GM12878 (cell line): ENCODE measurements around the gene PRLH. TPM values are rescaled to one million over a fixed set of nuclear protein-coding genes. Genes with fewer than 3 reads are reported as not detected.

Experiments used
- ATAC-seq: fragments of 200-7000 bp; cut with Tn5 transposase; 3 replicates; pipeline ENCODE4 v1.9.1; 2020; ENCODE audit warnings: mild to moderate bottlenecking, moderate library complexity
- BruUV-seq: library from RNA; stranded (reverse); fragments of 400-500 nt; replicated peaks from 2 replicates; lab custom pipeline; 2021; lab: Mats Ljungman, UMichigan
- CTCF ChIA-PET: fragments of 300-600 bp; sonication (Branson Sonifier 250); formaldehyde crosslinking; extraction: SDS; loops from one replicate; lab custom pipeline; 2021; ENCODE audit warnings: inconsistent platforms; lab: Yijun Ruan, JAX
- POLR2A ChIA-PET: fragments of 350-600 bp; formaldehyde crosslinking; extraction: SDS; loops from one replicate; lab custom pipeline; 2021; ENCODE audit warnings: inconsistent platforms; lab: Charles Lee
- RAD21 ChIA-PET: fragments of 300-600 bp; sonication (Branson Sonifier 250); formaldehyde crosslinking; loops from one replicate; lab custom pipeline; 2023; ENCODE audit warnings: antibody characterized with exemption; ENCODE audit not compliant: unreplicated experiment; lab: Charles Lee
- SMC1A ChIA-PET: fragments of 300-600 bp; sonication (Branson Sonifier 250); formaldehyde crosslinking; loops from one replicate; lab custom pipeline; 2023; ENCODE audit not compliant: unreplicated experiment, uncharacterized antibody; lab: Charles Lee
- DNase-seq: peaks from one replicate; pipeline ENCODE4 v3.0.0-alpha.2; 2011; ENCODE audit warnings: low read depth, low spot score
- FAIRE-seq: peaks from 3 replicates; lab custom pipeline; 2011; peaks lifted over from hg19 to GRCh38; lab: Jason Lieb, UNC
- H2AFZ ChIP-seq: 2 replicates; pipeline ENCODE4 v1.6.0; 2011; ENCODE audit warnings: low read depth, low read length, control low read depth; ENCODE audit not compliant: control insufficient read depth
- H3K27ac ChIP-seq: 2 replicates; pipeline ENCODE4 v1.5.1; 2011; ENCODE audit warnings: control low read depth; ENCODE audit not compliant: control insufficient read depth, insufficient read depth
- H3K27me3 ChIP-seq, 2 experiments: replicated peaks in 1 of 2; 2 replicates each; pipeline versions ENCODE4 v1.6.0 to v1.6.1; 2011; ENCODE audit warnings: low read length in 1 of 2; ENCODE audit not compliant: control insufficient read depth in 2 of 2, insufficient read depth in 2 of 2
- H3K36me3 ChIP-seq, 2 experiments: 2 replicates each; pipeline ENCODE4 v1.5.1; 2011; ENCODE audit warnings: low read length in 1 of 2; ENCODE audit not compliant: control insufficient read depth in 2 of 2, insufficient read depth in 2 of 2
- H3K4me1 ChIP-seq: 2 replicates; pipeline ENCODE4 v1.6.1; 2011; ENCODE audit warnings: mild to moderate bottlenecking, low read length, moderate library complexity, mixed read lengths; ENCODE audit not compliant: control insufficient read depth, insufficient read depth
- H3K4me2 ChIP-seq: 2 replicates; pipeline ENCODE4 v1.6.0; 2011; ENCODE audit warnings: control low read depth; ENCODE audit not compliant: control insufficient read depth, insufficient read depth
- H3K4me3 ChIP-seq: fragments of 200-600 bp; sonication (generic); 2 replicates; pipeline ENCODE4 v1.5.1; 2016
- H3K79me2 ChIP-seq: 2 replicates; pipeline ENCODE4 v1.6.0; 2011; ENCODE audit warnings: low read length; ENCODE audit not compliant: control insufficient read depth, insufficient read depth
- H3K9ac ChIP-seq: 2 replicates; pipeline ENCODE4 v1.8.0; 2011; ENCODE audit warnings: low read length, control low read depth, mixed read lengths; ENCODE audit not compliant: control insufficient read depth, insufficient read depth
- H3K9me3 ChIP-seq: replicated peaks from 3 replicates; pipeline ENCODE4 v1.5.1; 2011; ENCODE audit warnings: mild to moderate bottlenecking, low read length; ENCODE audit not compliant: control insufficient read depth, insufficient read depth
- H4K20me1 ChIP-seq: 2 replicates; pipeline ENCODE4 v1.6.0; 2011; ENCODE audit not compliant: control insufficient read depth, insufficient read depth
- CTCF ChIP-seq, 3 experiments: IDR thresholded peaks in 2 of 3; conservative IDR thresholded peaks in 1 of 3; 2 replicates each; pipeline ENCODE4 v1.5.1; 2011; ENCODE audit warnings: low read depth in 3 of 3, low read length in 3 of 3, mild to moderate bottlenecking in 3 of 3, control low read depth in 2 of 3, moderate library complexity in 2 of 3, inconsistent platforms in 1 of 3, mixed read lengths in 1 of 3; ENCODE audit not compliant: control insufficient read depth in 2 of 3, insufficient read depth in 1 of 3; ENCODE audit errors: extremely low read depth in 1 of 3
- EZH2 ChIP-seq: IDR thresholded peaks from 2 replicates; pipeline ENCODE4 v1.6.1; 2012; ENCODE audit warnings: low read depth, mild to moderate bottlenecking, control low read depth, inconsistent platforms, low read length, borderline replicate concordance; ENCODE audit not compliant: control insufficient read depth
- KAT2A ChIP-seq: conservative IDR thresholded peaks from 2 replicates; pipeline ENCODE4 v1.6.1; 2011; ENCODE audit warnings: low read depth, low read length; ENCODE audit not compliant: control insufficient read depth
- KDM1A ChIP-seq: fragments of 200-600 bp; sonication (generic); IDR thresholded peaks from 2 replicates; pipeline ENCODE4 v1.6.1; 2016; ENCODE audit warnings: borderline replicate concordance
- MYC ChIP-seq: IDR thresholded peaks from 2 replicates; pipeline ENCODE4 v1.6.1; 2011; ENCODE audit warnings: mild to moderate bottlenecking, low read length, moderate library complexity, inconsistent platforms; ENCODE audit not compliant: insufficient read depth, insufficient replicate concordance, insufficient read length, severe bottlenecking
- PAX8 ChIP-seq: fragments of 450-650 bp; IDR thresholded peaks from 2 replicates; pipeline ENCODE4 v1.6.1; 2017; ENCODE audit warnings: mild to moderate bottlenecking, moderate library complexity
- RAD21 ChIP-seq: IDR thresholded peaks from 2 replicates; pipeline ENCODE4 v1.6.1; 2011; ENCODE audit warnings: mild to moderate bottlenecking, low read depth, low read length, moderate library complexity; ENCODE audit not compliant: insufficient read depth
- SP1 ChIP-seq: IDR thresholded peaks from one replicate; pipeline ENCODE4 v1.6.1; 2011; ENCODE audit warnings: low read depth, low read length
- ZBTB33 ChIP-seq: fragments of 450-650 bp; IDR thresholded peaks from 2 replicates; pipeline ENCODE4 v1.6.1; 2017; ENCODE audit warnings: mild to moderate bottlenecking
- WGBS: methylation state at CpG from one replicate; pipeline ENCODE4 v1.1.6; 2016; ENCODE audit warnings: low lambda C conversion rate; ENCODE audit not compliant: insufficient replicate concordance, insufficient coverage; ENCODE audit errors: missing lambda C conversion rate; 5-methylcytosine and 5-hydroxymethylcytosine counted together
- in situ Hi-C: fragments of 300-500 bp; cut with MboI; formaldehyde crosslinking; loops from 9 replicates; pipeline ENCODE4 v1.14.3; 2018; ENCODE audit warnings: mixed read lengths
- intact Hi-C: fragments of 100-400 bp; cut with micrococcal nuclease; formaldehyde crosslinking; loops from one replicate; pipeline ENCODE4 v1.14.2; 2022; ENCODE audit not compliant: unreplicated experiment
- polyA plus RNA-seq, 11 experiments: library from polyadenylated mRNA; depleted of rRNA in 4 of 11; unstranded in 6 of 11; stranded (reverse) in 5 of 11; fragments of >200 nt; fragmentation: Nextera tagmentation in 4 of 11; fragmentation: Illumina TruSeq in 1 of 11; extraction: Ambion mirVana in 4 of 11; extraction: Trizol in 1 of 11; gene quantifications; 1 replicate in 1 of 11; 2 replicates in 10 of 11; pipeline versions ENCODE4 v1.2.1 to v1.2.3, GENCODE V29; 2011 to 2016; ENCODE audit warnings: inconsistent platforms in 2 of 11, missing spikeins in 2 of 11, low read depth in 1 of 11
- total RNA-seq, 4 experiments: library from RNA; depleted of rRNA in 3 of 4; stranded (reverse); fragments of >200 nt in 3 of 4; fragmentation: Illumina TruSeq in 1 of 4; extraction: Trizol in 1 of 4; gene quantifications; 2 replicates each; pipeline versions ENCODE4 v1.2.1 to v1.2.3, GENCODE V29; 2013 to 2021

The PRLH gene
- total and polyA plus RNA-seq, 10 of the 15 experiments (the other 5 are each of a cell fraction or from before 2014, with no cell fraction given), result not detected

- no peak overlapping the region for H3K9ac ChIP-seq
- FAIRE-seq (no peak), ATAC-seq (no peak), DNase-seq (no peak)
- H3K79me2 ChIP-seq, result no peaks in the 10 kb centered on the region
- H3K36me3 ChIP-seq, result no peaks in the 10 kb centered on the region
- ChIA-PET POLR2A (interaction anchor here (1.5 to 2.4 kb wide), 2 partner anchors 10 to 15 kb away, joined by 3 to 11 read pairs; no protein-coding TSS in a partner anchor), RAD21 (interaction anchor here (1.1 to 1.5 kb wide), 2 partner anchors 26 to 43 kb away, joined by 3 read pairs; no protein-coding TSS in a partner anchor), CTCF (interaction anchor here (1.0 to 6.0 kb wide), 6 partner anchors 10 to 58 kb away, joined by 3 to 38 read pairs (median 4); no protein-coding TSS in a partner anchor), SMC1A (interaction anchor here (0.6 to 7.4 kb wide), 7 partner anchors 10 to 342 kb away, joined by 3 to 44 read pairs (median 6); no protein-coding TSS in a partner anchor)
- TF ChIP-seq SP1, result no peak
- WGBS, result 100% methylated on average over 1 of the region's 1 CpG
- no peaks in the 10 kb centered on the region for H4K20me1 ChIP-seq
- peaks cover 12% of the 10 kb centered on the region for H3K9me3 ChIP-seq
- in situ Hi-C loops, result no loop called here
- no peak overlapping the region for H3K4me2 ChIP-seq
- peaks cover 19% of the 10 kb centered on the region for H3K4me1 ChIP-seq
- H2AFZ ChIP-seq, result no peak overlapping the region
- H3K4me3 ChIP-seq, result no peak overlapping the region
- no peaks in the 10 kb centered on the region for H3K27me3 ChIP-seq
- H3K27ac ChIP-seq, result no peak overlapping the region
- BruUV-seq, result no TSS peak
- intact Hi-C loops, result loop anchor here (5.0 kb wide), 1 partner anchor 43 kb away; no protein-coding TSS in a partner anchor
Observed at GRCh38 chr2:237555560-237555959, 10.8 kb upstream of the PRLH start.

GRCh38 chr2:237556773-237557632, 9.4 kb upstream of the PRLH start:
- intact Hi-C loops (loop anchor here (2.0 to 5.0 kb wide), 2 partner anchors 28 to 45 kb away; no protein-coding TSS in a partner anchor), in situ Hi-C loops (no loop called here)
- FAIRE-seq (peak; percentile 98), ATAC-seq (peak; percentile 95), DNase-seq (peak; percentile 89)
- SMC1A ChIA-PET, result interaction anchor here (0.6 to 7.4 kb wide), 9 partner anchors 11 to 403 kb away, joined by 3 to 44 read pairs (median 6); no protein-coding TSS in a partner anchor
- Histone ChIP-seq H3K4me2 (peak overlapping the region; percentile 38), H3K79me2 (no peaks in the 10 kb centered on the region), H4K20me1 (no peaks in the 10 kb centered on the region), H3K9ac (peak overlapping the region; percentile 30; the same call in 1 of the 2 replicates), H3K36me3 (no peaks in the 10 kb centered on the region), H3K27ac (peak overlapping the region; percentile 75), H3K4me1 (peaks cover 19% of the 10 kb centered on the region), H3K4me3 (no peak overlapping the region; the same call in 1 of the 2 replicates), H3K27me3 (no peaks in the 10 kb centered on the region), H3K9me3 (peaks cover 12% of the 10 kb centered on the region), H2AFZ (peak overlapping the region; percentile 74)
- under 1% methylated on average over 11 of the region's 11 CpGs for WGBS
- POLR2A ChIA-PET, result interaction anchor here (2.4 to 2.5 kb wide), 2 partner anchors 16 to 28 kb away, joined by 6 to 11 read pairs; no protein-coding TSS in a partner anchor
- BruUV-seq, result no TSS peak
- CTCF ChIA-PET, result interaction anchor here (0.7 to 6.0 kb wide), 6 partner anchors 15 to 108 kb away, joined by 3 to 38 read pairs (median 4); no protein-coding TSS in a partner anchor
- RAD21 ChIA-PET, result interaction anchor here (0.6 to 2.7 kb wide), 4 partner anchors 15 to 398 kb away, joined by 3 to 17 read pairs (median 8); no protein-coding TSS in a partner anchor
- TF ChIP-seq CTCF (IDR thresholded peaks at IDR 0.05 in 2 of 3, conservative IDR thresholded peaks at IDR 0.05 in 1 of 3; ENCODE audit: control insufficient read depth in 2 of 3, extremely low read depth in 1 of 3, insufficient read depth in 1 of 3, low read depth in 3 of 3, low read length in 3 of 3) (no peak), EZH2 (no peak), KAT2A (no peak), RAD21 (no peak), PAX8 (no peak), KDM1A (no peak), ZBTB33 (no peak), MYC (no peak), SP1 (no peak)
